K562 (cell line): ENCODE data around the gene CDCP1. TPM values are rescaled to one million over a fixed set of nuclear protein-coding genes. Genes with fewer than 3 reads are reported as not detected.

Experiments
- KAT2B ChIP-seq: IDR thresholded peaks from one replicate; pipeline ENCODE4 v1.6.1; 2012; ENCODE audit warnings: low read depth, mild to moderate bottlenecking, control low read depth, inconsistent platforms, low read length, moderate library complexity
- KAT7 ChIP-seq: sonication (generic); formaldehyde crosslinking; IDR thresholded peaks from 2 replicates; pipeline ENCODE4 v1.8.0; 2022; ENCODE audit warnings: missing genetic modification reagents, mild to moderate bottlenecking, borderline replicate concordance
- KAT8 ChIP-seq: fragments of 450-650 bp; IDR thresholded peaks from 2 replicates; pipeline ENCODE4 v1.6.1; 2016; ENCODE audit warnings: low read depth, mild to moderate bottlenecking
- KHSRP ChIP-seq: fragments of 450-650 bp; IDR thresholded peaks from 2 replicates; pipeline ENCODE4 v1.6.1; 2017
- NR2C1 ChIP-seq, 2 experiments: fragments of 450-650 bp; IDR thresholded peaks; 2 replicates each; pipeline ENCODE4 v1.6.1; 2017; ENCODE audit warnings: mild to moderate bottlenecking in 2 of 2, antibody characterized with exemption in 1 of 2, inconsistent platforms in 1 of 2, missing compliant biosample characterization in 1 of 2, missing genetic modification characterization in 1 of 2
- PHF8 ChIP-seq: fragments of 200-600 bp; sonication (generic); IDR thresholded peaks from 2 replicates; pipeline ENCODE4 v1.6.1; 2012; ENCODE audit warnings: mixed run types, mild to moderate bottlenecking, inconsistent platforms, low read length, moderate library complexity, borderline replicate concordance
- PTRF ChIP-seq: fragments of 450-650 bp; IDR thresholded peaks from 2 replicates; pipeline ENCODE4 v1.6.1; 2016; ENCODE audit warnings: mild to moderate bottlenecking, missing genetic modification characterization, missing compliant biosample characterization
- RAD51 ChIP-seq: fragments of 450-650 bp; IDR thresholded peaks from 2 replicates; pipeline ENCODE4 v1.7.1; 2016; ENCODE audit warnings: low read depth, mild to moderate bottlenecking, borderline replicate concordance
- TRIM24 ChIP-seq, 2 experiments: fragments of 450-650 bp; IDR thresholded peaks; 2 replicates each; pipeline ENCODE4 v1.6.1; 2016
- ZNF134 ChIP-seq: fragments of 250-450 bp; sonication (Bioruptor Pico); conservative IDR thresholded peaks from 2 replicates; pipeline ENCODE4 v1.4.0; 2020
- ZNF253 ChIP-seq: fragments of 250-450 bp; sonication (Bioruptor Pico); conservative IDR thresholded peaks from 2 replicates; pipeline ENCODE4 v1.6.1; 2021; ENCODE audit warnings: mild to moderate bottlenecking
- ZNF584 ChIP-seq: fragments of 200-800 bp; sonication (Bioruptor generic); IDR thresholded peaks from 2 replicates; pipeline ENCODE4 v1.6.1; 2016; ENCODE audit warnings: low read depth, mild to moderate bottlenecking, missing genetic modification characterization, missing compliant biosample characterization
- polyA plus RNA-seq, 8 experiments: library from polyadenylated mRNA; depleted of rRNA in 4 of 8; stranded (reverse) in 5 of 8; unstranded in 3 of 8; fragments of >200 nt; fragmentation: Nextera tagmentation in 2 of 8; fragmentation: Illumina TruSeq in 1 of 8; extraction: Ambion mirVana in 2 of 8; extraction: Trizol in 1 of 8; gene quantifications; 2 replicates each; pipeline versions ENCODE4 v1.2.1 to v1.2.3, GENCODE V29; 2011 to 2014; ENCODE audit warnings: inconsistent platforms in 1 of 8, missing spikeins in 1 of 8
- total RNA-seq, 7 experiments: library from RNA; depleted of rRNA in 6 of 7; stranded (reverse); fragments of >200 nt in 6 of 7; fragmentation: Illumina TruSeq in 2 of 7; extraction: Trizol in 2 of 7; gene quantifications; 2 replicates each; pipeline versions ENCODE4 v1.2.1 to v1.2.3, GENCODE V29; 2011 to 2021; ENCODE audit warnings: low replicate concordance in 1 of 7
- TF ChIP-seq, protein P1 (sequence below): sonication (generic); formaldehyde crosslinking; IDR thresholded peaks from 2 replicates; pipeline ENCODE4 v1.8.0; 2022; ENCODE audit warnings: missing genetic modification reagents, mild to moderate bottlenecking, borderline replicate concordance
- TF ChIP-seq, protein P2 (sequence below), 2 experiments: IDR thresholded peaks; 2 replicates each; pipeline ENCODE4 v1.6.1; 2011; ENCODE audit warnings: borderline replicate concordance in 1 of 2, control low read depth in 1 of 2, low read depth in 1 of 2, low read length in 1 of 2, mild to moderate bottlenecking in 1 of 2, mixed read lengths in 1 of 2, moderate library complexity in 1 of 2; ENCODE audit not compliant: insufficient read depth in 1 of 2, insufficient read length in 1 of 2, poor library complexity in 1 of 2, severe bottlenecking in 1 of 2; ENCODE audit errors: extremely low read depth in 1 of 2
- TF ChIP-seq, protein P3 (sequence below): fragments of 450-650 bp; IDR thresholded peaks from 2 replicates; pipeline ENCODE4 v1.6.1; 2016; ENCODE audit warnings: mild to moderate bottlenecking, moderate library complexity

CDCP1 gene
- total and polyA plus RNA-seq, 9 of the 15 experiments (the other 6 are each of a cell fraction or from before 2014, with no cell fraction given): 3.9 to 16.4 (median 5.2) TPM

DNA sequence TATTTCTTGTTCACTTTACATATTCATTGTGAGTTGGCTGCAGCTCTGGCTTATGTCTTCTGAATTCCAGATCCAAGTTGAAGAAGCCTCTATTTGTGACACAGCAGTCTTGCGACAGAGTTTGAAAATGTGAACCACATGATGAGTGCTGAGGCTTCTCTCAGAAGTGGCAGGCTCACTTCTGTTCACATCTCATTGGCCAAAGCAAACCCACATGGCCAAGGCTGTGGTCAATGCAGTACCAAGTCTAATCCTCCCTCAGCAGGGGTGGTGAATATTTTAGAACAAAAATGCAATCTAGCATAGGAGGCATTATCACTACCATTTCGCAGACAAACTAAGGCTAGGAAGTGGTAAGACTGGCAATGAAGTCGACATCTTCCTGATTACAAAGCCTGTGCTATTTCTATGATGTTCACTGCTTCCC is 45.2 kb downstream of the CDCP1 start (continued):
- TF ChIP-seq KAT7 (CRISPR knock-in tag) (no peak), PHF8 (no peak), NR2C1 (IDR thresholded peaks at IDR 0.05) (no peak), NR2C1 (tag; IDR thresholded peaks at IDR 0.05) (no peak), PTRF (tag) (no peak), ZNF134 (CRISPR knock-in tag) (0 out of 2 replicates have a peak, but pooled peaks have one; percentile 17), TRIM24 (IDR thresholded peaks at IDR 0.05) (no peak; a peak in 1 of 4 replicates), RAD51 (0 out of 2 replicates have a peak, but pooled peaks have one; percentile 15), KHSRP (no peak), KAT2B (no peak), ZNF584 (CRISPR knock-in tag) (peak; percentile 84), KAT8 (no peak), ZNF253 (CRISPR knock-in tag) (no peak)
- TF ChIP-seq, protein P1, sequence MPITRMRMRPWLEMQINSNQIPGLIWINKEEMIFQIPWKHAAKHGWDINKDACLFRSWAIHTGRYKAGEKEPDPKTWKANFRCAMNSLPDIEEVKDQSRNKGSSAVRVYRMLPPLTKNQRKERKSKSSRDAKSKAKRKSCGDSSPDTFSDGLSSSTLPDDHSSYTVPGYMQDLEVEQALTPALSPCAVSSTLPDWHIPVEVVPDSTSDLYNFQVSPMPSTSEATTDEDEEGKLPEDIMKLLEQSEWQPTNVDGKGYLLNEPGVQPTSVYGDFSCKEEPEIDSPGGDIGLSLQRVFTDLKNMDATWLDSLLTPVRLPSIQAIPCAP (CRISPR knock-in tag): no peak
- TF ChIP-seq, protein P2, sequence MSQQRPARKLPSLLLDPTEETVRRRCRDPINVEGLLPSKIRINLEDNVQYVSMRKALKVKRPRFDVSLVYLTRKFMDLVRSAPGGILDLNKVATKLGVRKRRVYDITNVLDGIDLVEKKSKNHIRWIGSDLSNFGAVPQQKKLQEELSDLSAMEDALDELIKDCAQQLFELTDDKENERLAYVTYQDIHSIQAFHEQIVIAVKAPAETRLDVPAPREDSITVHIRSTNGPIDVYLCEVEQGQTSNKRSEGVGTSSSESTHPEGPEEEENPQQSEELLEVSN (IDR thresholded peaks at IDR 0.05; ENCODE audit: borderline replicate concordance in 1 of 2, extremely low read depth in 1 of 2, insufficient read depth in 1 of 2, insufficient read length in 1 of 2, low read depth in 1 of 2, low read length in 1 of 2, poor library complexity in 1 of 2, severe bottlenecking in 1 of 2): no peak
- TF ChIP-seq, protein P3, sequence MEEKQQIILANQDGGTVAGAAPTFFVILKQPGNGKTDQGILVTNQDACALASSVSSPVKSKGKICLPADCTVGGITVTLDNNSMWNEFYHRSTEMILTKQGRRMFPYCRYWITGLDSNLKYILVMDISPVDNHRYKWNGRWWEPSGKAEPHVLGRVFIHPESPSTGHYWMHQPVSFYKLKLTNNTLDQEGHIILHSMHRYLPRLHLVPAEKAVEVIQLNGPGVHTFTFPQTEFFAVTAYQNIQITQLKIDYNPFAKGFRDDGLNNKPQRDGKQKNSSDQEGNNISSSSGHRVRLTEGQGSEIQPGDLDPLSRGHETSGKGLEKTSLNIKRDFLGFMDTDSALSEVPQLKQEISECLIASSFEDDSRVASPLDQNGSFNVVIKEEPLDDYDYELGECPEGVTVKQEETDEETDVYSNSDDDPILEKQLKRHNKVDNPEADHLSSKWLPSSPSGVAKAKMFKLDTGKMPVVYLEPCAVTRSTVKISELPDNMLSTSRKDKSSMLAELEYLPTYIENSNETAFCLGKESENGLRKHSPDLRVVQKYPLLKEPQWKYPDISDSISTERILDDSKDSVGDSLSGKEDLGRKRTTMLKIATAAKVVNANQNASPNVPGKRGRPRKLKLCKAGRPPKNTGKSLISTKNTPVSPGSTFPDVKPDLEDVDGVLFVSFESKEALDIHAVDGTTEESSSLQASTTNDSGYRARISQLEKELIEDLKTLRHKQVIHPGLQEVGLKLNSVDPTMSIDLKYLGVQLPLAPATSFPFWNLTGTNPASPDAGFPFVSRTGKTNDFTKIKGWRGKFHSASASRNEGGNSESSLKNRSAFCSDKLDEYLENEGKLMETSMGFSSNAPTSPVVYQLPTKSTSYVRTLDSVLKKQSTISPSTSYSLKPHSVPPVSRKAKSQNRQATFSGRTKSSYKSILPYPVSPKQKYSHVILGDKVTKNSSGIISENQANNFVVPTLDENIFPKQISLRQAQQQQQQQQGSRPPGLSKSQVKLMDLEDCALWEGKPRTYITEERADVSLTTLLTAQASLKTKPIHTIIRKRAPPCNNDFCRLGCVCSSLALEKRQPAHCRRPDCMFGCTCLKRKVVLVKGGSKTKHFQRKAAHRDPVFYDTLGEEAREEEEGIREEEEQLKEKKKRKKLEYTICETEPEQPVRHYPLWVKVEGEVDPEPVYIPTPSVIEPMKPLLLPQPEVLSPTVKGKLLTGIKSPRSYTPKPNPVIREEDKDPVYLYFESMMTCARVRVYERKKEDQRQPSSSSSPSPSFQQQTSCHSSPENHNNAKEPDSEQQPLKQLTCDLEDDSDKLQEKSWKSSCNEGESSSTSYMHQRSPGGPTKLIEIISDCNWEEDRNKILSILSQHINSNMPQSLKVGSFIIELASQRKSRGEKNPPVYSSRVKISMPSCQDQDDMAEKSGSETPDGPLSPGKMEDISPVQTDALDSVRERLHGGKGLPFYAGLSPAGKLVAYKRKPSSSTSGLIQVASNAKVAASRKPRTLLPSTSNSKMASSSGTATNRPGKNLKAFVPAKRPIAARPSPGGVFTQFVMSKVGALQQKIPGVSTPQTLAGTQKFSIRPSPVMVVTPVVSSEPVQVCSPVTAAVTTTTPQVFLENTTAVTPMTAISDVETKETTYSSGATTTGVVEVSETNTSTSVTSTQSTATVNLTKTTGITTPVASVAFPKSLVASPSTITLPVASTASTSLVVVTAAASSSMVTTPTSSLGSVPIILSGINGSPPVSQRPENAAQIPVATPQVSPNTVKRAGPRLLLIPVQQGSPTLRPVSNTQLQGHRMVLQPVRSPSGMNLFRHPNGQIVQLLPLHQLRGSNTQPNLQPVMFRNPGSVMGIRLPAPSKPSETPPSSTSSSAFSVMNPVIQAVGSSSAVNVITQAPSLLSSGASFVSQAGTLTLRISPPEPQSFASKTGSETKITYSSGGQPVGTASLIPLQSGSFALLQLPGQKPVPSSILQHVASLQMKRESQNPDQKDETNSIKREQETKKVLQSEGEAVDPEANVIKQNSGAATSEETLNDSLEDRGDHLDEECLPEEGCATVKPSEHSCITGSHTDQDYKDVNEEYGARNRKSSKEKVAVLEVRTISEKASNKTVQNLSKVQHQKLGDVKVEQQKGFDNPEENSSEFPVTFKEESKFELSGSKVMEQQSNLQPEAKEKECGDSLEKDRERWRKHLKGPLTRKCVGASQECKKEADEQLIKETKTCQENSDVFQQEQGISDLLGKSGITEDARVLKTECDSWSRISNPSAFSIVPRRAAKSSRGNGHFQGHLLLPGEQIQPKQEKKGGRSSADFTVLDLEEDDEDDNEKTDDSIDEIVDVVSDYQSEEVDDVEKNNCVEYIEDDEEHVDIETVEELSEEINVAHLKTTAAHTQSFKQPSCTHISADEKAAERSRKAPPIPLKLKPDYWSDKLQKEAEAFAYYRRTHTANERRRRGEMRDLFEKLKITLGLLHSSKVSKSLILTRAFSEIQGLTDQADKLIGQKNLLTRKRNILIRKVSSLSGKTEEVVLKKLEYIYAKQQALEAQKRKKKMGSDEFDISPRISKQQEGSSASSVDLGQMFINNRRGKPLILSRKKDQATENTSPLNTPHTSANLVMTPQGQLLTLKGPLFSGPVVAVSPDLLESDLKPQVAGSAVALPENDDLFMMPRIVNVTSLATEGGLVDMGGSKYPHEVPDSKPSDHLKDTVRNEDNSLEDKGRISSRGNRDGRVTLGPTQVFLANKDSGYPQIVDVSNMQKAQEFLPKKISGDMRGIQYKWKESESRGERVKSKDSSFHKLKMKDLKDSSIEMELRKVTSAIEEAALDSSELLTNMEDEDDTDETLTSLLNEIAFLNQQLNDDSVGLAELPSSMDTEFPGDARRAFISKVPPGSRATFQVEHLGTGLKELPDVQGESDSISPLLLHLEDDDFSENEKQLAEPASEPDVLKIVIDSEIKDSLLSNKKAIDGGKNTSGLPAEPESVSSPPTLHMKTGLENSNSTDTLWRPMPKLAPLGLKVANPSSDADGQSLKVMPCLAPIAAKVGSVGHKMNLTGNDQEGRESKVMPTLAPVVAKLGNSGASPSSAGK: no peak
